K562 (cell line): Measurements from ENCODE around the gene CD72. TPM values are rescaled to one million over a fixed set of nuclear protein-coding genes. Genes with fewer than 3 reads are reported as not detected.
A peak's percentile ranks its signal among the peaks of the same experiment; 100 is the strongest.

ENCODE experiments used
- ADNP ChIP-seq: fragments of 200-800 bp; sonication (Bioruptor generic); IDR thresholded peaks from 2 replicates; pipeline ENCODE4 v1.6.1; 2016; ENCODE audit warnings: missing genetic modification characterization, missing compliant biosample characterization
- AFF4 ChIP-seq: sonication (generic); formaldehyde crosslinking; IDR thresholded peaks from 2 replicates; pipeline ENCODE4 v1.8.0; 2023; ENCODE audit warnings: mild to moderate bottlenecking, missing genetic modification reagents
- ARID1B ChIP-seq: fragments of 450-650 bp; IDR thresholded peaks from 2 replicates; pipeline ENCODE4 v1.6.1; 2016; ENCODE audit warnings: antibody characterized with exemption, mild to moderate bottlenecking, inconsistent platforms
- ERF ChIP-seq: fragments of 450-650 bp; formaldehyde crosslinking; IDR thresholded peaks from 2 replicates; pipeline ENCODE4 v1.4.0; 2020; ENCODE audit warnings: mild to moderate bottlenecking, mixed read lengths
- FOSL1 ChIP-seq: fragments of 200-800 bp; sonication (Bioruptor generic); conservative IDR thresholded peaks from 2 replicates; pipeline ENCODE4 v1.6.1; 2016; ENCODE audit warnings: missing genetic modification characterization, missing compliant biosample characterization
- JUNB ChIP-seq: fragments of 450-650 bp; formaldehyde crosslinking; conservative IDR thresholded peaks from 2 replicates; pipeline ENCODE4 v1.4.0; 2020; ENCODE audit warnings: mild to moderate bottlenecking
- MITF ChIP-seq: IDR thresholded peaks from 2 replicates; pipeline ENCODE4 v1.6.1; 2014; ENCODE audit warnings: antibody characterized with exemption
- MTA3 ChIP-seq: fragments of 450-650 bp; formaldehyde crosslinking; IDR thresholded peaks from 2 replicates; pipeline ENCODE4 v1.6.1; 2017; ENCODE audit warnings: mild to moderate bottlenecking, borderline replicate concordance
- NKRF ChIP-seq: fragments of 450-650 bp; IDR thresholded peaks from 2 replicates; pipeline ENCODE4 v1.6.1; 2016; ENCODE audit warnings: borderline replicate concordance
- RB1 ChIP-seq: fragments of 450-650 bp; IDR thresholded peaks from 2 replicates; pipeline ENCODE4 v1.6.1; 2017; ENCODE audit warnings: low read depth, mild to moderate bottlenecking
- SMAD1 ChIP-seq: fragments of 150-350 bp; IDR thresholded peaks from 2 replicates; pipeline ENCODE4 v1.6.1; 2014; ENCODE audit warnings: low read length, low read depth; ENCODE audit not compliant: partially characterized antibody
- SRSF7 ChIP-seq: fragments of 200-400 bp; formaldehyde crosslinking; optimal IDR thresholded peaks from 2 replicates; pipeline ENCODE3; 2017; ENCODE audit warnings: mild to moderate bottlenecking, low read depth, low read length
- TBL1XR1 ChIP-seq, 2 experiments: IDR thresholded peaks; 2 replicates each; pipeline ENCODE4 v1.6.1; 2012; ENCODE audit warnings: improper control_type of control experiment in 2 of 2, low read length in 2 of 2, mild to moderate bottlenecking in 1 of 2
- VEZF1 ChIP-seq: fragments of 200-800 bp; sonication (Bioruptor generic); IDR thresholded peaks from 2 replicates; pipeline ENCODE4 v1.6.1; 2017; ENCODE audit warnings: missing genetic modification characterization, missing compliant biosample characterization
- XRCC5 ChIP-seq: fragments of 200-400 bp; formaldehyde crosslinking; IDR thresholded peaks from 2 replicates; pipeline ENCODE4 v1.6.1; 2017; ENCODE audit warnings: low read depth, mild to moderate bottlenecking, low read length
- ZNF224 ChIP-seq: sonication (generic); formaldehyde crosslinking; IDR thresholded peaks from 2 replicates; pipeline ENCODE4 v1.8.0; 2022; ENCODE audit warnings: mild to moderate bottlenecking, missing genetic modification reagents
- polyA plus RNA-seq, 8 experiments: library from polyadenylated mRNA; depleted of rRNA in 4 of 8; stranded (reverse) in 5 of 8; unstranded in 3 of 8; fragments of >200 nt; fragmentation: Nextera tagmentation in 2 of 8; fragmentation: Illumina TruSeq in 1 of 8; extraction: Ambion mirVana in 2 of 8; extraction: Trizol in 1 of 8; gene quantifications; 2 replicates each; pipeline versions ENCODE4 v1.2.1 to v1.2.3, GENCODE V29; 2011 to 2014; ENCODE audit warnings: inconsistent platforms in 1 of 8, missing spikeins in 1 of 8
- total RNA-seq, 7 experiments: library from RNA; depleted of rRNA in 6 of 7; stranded (reverse); fragments of >200 nt in 6 of 7; fragmentation: Illumina TruSeq in 2 of 7; extraction: Trizol in 2 of 7; gene quantifications; 2 replicates each; pipeline versions ENCODE4 v1.2.1 to v1.2.3, GENCODE V29; 2011 to 2021; ENCODE audit warnings: low replicate concordance in 1 of 7
- TF ChIP-seq, protein P1 (sequence below): fragments of 450-650 bp; formaldehyde crosslinking; IDR thresholded peaks from 2 replicates; pipeline ENCODE4 v1.4.0; 2022; ENCODE audit warnings: missing genetic modification characterization

Gene CD72
- total and polyA plus RNA-seq, 9 of the 15 experiments (the other 6 are each of a cell fraction or from before 2014, with no cell fraction given), result 0.11 to 0.78 (median 0.27) TPM; not detected in 1

DNA sequence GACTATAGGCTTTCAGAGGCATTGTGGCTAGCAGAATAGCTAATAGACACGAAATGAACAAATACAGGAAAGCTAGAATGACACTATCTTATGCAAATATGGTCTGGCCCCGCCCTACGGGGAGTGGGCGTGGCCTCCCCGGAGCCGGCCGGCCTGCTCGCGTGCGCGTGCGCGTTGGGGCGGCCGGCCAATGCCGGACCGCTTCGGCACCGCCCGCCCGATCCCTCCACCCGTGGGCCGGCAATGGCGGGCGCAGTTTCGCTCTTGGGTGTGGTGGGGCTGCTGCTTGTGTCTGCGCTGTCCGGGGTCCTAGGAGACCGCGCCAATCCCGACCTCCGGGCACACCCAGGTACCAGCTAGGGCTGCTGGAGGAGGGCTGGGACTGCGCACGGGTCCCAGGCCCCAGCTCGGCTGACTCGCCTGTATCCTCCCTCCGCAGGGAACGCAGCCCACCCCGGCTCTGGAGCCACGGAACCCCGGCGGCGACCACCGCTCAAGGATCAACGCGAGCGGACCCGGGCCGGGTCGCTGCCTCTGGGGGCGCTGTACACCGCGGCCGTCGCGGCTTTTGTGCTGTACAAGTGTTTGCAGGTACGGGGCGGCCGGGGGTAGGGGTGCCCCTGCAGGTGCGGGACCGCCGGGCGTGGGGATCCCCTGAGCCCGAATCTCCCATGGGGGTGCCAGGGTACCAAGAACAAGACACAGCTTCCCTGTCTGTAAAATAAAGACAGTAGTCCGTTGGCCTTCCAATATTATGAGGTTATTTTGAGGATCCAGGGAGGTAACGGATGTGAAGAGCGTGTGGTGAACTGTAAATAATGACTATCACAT, 40.1 kb upstream of the CD72 start, which contains the start of gene CCDC107 (continued):
- no peak for TF ChIP-seq TBL1XR1 (IDR thresholded peaks at IDR 0.05; ENCODE audit: low read length in 2 of 2)
- no peak for TF ChIP-seq ARID1B
- no peak for TF ChIP-seq SMAD1
- no peak for TF ChIP-seq JUNB
- TF ChIP-seq VEZF1 (CRISPR knock-in tag), result peak; percentile 22; the same call in 1 of the 2 replicates
- TF ChIP-seq MTA3, result peak; percentile 36; the same call in 1 of the 2 replicates
- 0 out of 2 replicates have a peak, but pooled peaks have one; percentile 37 for TF ChIP-seq AFF4 (CRISPR knock-in tag)
- TF ChIP-seq, protein P1, sequence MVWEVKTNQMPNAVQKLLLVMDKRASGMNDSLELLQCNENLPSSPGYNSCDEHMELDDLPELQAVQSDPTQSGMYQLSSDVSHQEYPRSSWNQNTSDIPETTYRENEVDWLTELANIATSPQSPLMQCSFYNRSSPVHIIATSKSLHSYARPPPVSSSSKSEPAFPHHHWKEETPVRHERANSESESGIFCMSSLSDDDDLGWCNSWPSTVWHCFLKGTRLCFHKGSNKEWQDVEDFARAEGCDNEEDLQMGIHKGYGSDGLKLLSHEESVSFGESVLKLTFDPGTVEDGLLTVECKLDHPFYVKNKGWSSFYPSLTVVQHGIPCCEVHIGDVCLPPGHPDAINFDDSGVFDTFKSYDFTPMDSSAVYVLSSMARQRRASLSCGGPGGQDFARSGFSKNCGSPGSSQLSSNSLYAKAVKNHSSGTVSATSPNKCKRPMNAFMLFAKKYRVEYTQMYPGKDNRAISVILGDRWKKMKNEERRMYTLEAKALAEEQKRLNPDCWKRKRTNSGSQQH (CRISPR knock-in tag), result 0 out of 2 replicates have a peak, but pooled peaks have one; percentile 46
- no peak for TF ChIP-seq SRSF7
- TF ChIP-seq ZNF224, result no peak
- TF ChIP-seq XRCC5, result no peak
- TF ChIP-seq FOSL1 (tag), result no peak
- TF ChIP-seq RB1, result peak; percentile 30
- peak; percentile 35; the same call in 1 of the 2 replicates for TF ChIP-seq NKRF
- TF ChIP-seq MITF, result no peak
- TF ChIP-seq ERF (CRISPR knock-in tag), result peak; percentile 50; the same call in 1 of the 2 replicates
- TF ChIP-seq ADNP (tag), result no peak
